Kidney (tissue), 14 donors: ENCODE results near the gene RNH1. TPM values are rescaled to one million over a fixed set of nuclear protein-coding genes. Genes with fewer than 3 reads are reported as not detected.
A peak's percentile ranks its signal among the peaks of the same experiment; 100 is the strongest.

Source experiments
- DNase-seq, 5 donors: peaks; one replicate each; pipeline ENCODE4 v3.0.0-alpha.2; 2013 to 2020
- FAIRE-seq: peaks from 2 replicates; lab custom pipeline; 2012; peaks lifted over from hg19 to GRCh38; lab: Jason Lieb, UNC
- H3K27ac ChIP-seq, 2 donors: one replicate each; pipeline ENCODE4 v1.7.0; 2013; ENCODE audit warnings: low read depth in 2 of 2, low read length in 2 of 2, inconsistent platforms in 1 of 2
- H3K27me3 ChIP-seq: one replicate; pipeline ENCODE4 v1.7.1; 2013; ENCODE audit warnings: low read length, inconsistent platforms; ENCODE audit not compliant: control insufficient read depth, insufficient read depth
- H3K36me3 ChIP-seq, 3 donors: one replicate each; pipeline versions ENCODE4 v1.7.0 to v1.7.1; 2013; ENCODE audit warnings: low read length in 3 of 3, control low read depth in 1 of 3, inconsistent platforms in 1 of 3; ENCODE audit not compliant: insufficient read depth in 3 of 3, control insufficient read depth in 2 of 3
- H3K4me1 ChIP-seq, 3 donors: one replicate each; pipeline versions ENCODE4 v1.7.0 to v1.7.1; 2013; ENCODE audit warnings: low read length in 3 of 3, inconsistent platforms in 1 of 3, low read depth in 1 of 3; ENCODE audit not compliant: control insufficient read depth in 2 of 3, insufficient read depth in 2 of 3
- H3K4me3 ChIP-seq, 3 donors: one replicate each; pipeline versions ENCODE4 v1.7.0 to v1.8.1; 2013; ENCODE audit warnings: low read length in 3 of 3, control low read depth in 1 of 3, inconsistent platforms in 1 of 3
- H3K9ac ChIP-seq, 3 donors: one replicate each; pipeline versions ENCODE4 v1.7.0 to v1.7.1; 2013; ENCODE audit warnings: low read length in 3 of 3, control low read depth in 1 of 3, inconsistent platforms in 1 of 3
- H3K9me3 ChIP-seq, 3 donors: one replicate each; pipeline versions ENCODE4 v1.7.0 to v1.7.1; 2013; ENCODE audit warnings: low read length in 3 of 3, control low read depth in 1 of 3, inconsistent platforms in 1 of 3; ENCODE audit not compliant: control insufficient read depth in 2 of 3, insufficient read depth in 1 of 3
- intact Hi-C: fragments of 100-400 bp; cut with DNase I; formaldehyde crosslinking; loops from one replicate; pipeline ENCODE4 v1.11.1; 2022
- polyA plus RNA-seq: library from polyadenylated mRNA; stranded (reverse); fragments of 350-450 nt; fragmentation: Illumina TruSeq; extraction: RNeasy Lipid Tissue Mini Kit (QIAGEN cat#74804); gene quantifications from one replicate; pipeline ENCODE4 v1.2.3, GENCODE V29; 2014; ENCODE audit warnings: low read depth, low replicate concordance; ENCODE audit not compliant: insufficient read depth
- total RNA-seq: library from RNA; stranded (reverse); fragmentation: NEBNext Ultra II Directional; extraction: Animal tissue kit (Norgen Biotek cat#: 25700); gene quantifications from one replicate; pipeline ENCODE4 v1.2.1, GENCODE V29; 2021
- TF ChIP-seq, protein P1 (sequence below): IDR thresholded peaks from 3 replicates; pipeline ENCODE4 v1.5.1; 2012; ENCODE audit warnings: mild to moderate bottlenecking, moderate library complexity, borderline replicate concordance; ENCODE audit not compliant: insufficient read depth; ENCODE audit errors: extremely low read depth
- donor health status: control.
- donor health status: control.
- donor health status: control.
- donor health status: control.
- donor health status: control.
- donor health status: DM: yes; HTN: yes; CAD: no.
- donor health status: Normal renal cell carcinoma (clear cell type).

Gene RNH1
- total and polyA plus RNA-seq, 2 donors from 2014 or later = 171 to 191 TPM

DNA sequence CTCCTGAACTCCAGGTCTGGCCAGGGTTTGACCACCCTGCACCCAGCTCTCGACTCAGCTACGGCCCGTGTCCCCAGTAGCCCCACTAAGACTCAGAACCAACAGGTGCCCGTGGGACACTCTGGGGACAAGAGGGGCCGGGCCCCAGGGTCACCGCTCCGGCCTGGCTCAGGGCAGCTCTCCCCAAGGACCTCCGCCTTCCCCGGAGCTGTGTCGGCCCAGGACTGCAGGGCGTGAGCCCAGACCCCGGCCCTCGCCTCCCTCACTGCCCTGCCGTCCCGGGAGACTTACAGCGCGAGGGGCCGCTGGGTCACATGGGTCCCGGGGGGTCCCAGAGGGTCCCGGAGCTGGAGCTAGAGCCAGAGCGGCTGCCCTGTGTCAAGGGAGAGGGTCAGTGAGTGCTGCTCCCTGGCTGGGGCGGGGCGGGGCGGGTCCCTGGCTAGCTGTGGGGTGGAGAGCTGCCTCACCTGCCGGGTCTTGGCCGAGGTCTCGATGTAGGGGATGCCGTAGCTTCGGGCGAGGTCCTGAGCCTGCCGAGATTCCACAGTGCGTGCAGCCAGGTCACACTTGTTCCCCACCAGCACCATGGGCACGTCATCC is 26.0 kb upstream of the RNH1 start:
- H3K9me3 ChIP-seq = no peaks in the 10 kb centered on the region
- FAIRE-seq (no peak), DNase-seq (peak in 2 of 5 donors; percentile 56 to 79)
- no peaks in the 10 kb centered on the region for H3K36me3 ChIP-seq
- H3K4me1 ChIP-seq = peaks cover 0 to 23% (median 4%) of the 10 kb centered on the region in 3 donors
- TF ChIP-seq, protein P1, sequence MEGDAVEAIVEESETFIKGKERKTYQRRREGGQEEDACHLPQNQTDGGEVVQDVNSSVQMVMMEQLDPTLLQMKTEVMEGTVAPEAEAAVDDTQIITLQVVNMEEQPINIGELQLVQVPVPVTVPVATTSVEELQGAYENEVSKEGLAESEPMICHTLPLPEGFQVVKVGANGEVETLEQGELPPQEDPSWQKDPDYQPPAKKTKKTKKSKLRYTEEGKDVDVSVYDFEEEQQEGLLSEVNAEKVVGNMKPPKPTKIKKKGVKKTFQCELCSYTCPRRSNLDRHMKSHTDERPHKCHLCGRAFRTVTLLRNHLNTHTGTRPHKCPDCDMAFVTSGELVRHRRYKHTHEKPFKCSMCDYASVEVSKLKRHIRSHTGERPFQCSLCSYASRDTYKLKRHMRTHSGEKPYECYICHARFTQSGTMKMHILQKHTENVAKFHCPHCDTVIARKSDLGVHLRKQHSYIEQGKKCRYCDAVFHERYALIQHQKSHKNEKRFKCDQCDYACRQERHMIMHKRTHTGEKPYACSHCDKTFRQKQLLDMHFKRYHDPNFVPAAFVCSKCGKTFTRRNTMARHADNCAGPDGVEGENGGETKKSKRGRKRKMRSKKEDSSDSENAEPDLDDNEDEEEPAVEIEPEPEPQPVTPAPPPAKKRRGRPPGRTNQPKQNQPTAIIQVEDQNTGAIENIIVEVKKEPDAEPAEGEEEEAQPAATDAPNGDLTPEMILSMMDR = no peak
- no peak overlapping the region for H3K27ac ChIP-seq
- H3K27me3 ChIP-seq = no peaks in the 10 kb centered on the region
- no peak overlapping the region for H3K4me3 ChIP-seq
- intact Hi-C loops = no loop called here
- no peak overlapping the region for H3K9ac ChIP-seq

DNA sequence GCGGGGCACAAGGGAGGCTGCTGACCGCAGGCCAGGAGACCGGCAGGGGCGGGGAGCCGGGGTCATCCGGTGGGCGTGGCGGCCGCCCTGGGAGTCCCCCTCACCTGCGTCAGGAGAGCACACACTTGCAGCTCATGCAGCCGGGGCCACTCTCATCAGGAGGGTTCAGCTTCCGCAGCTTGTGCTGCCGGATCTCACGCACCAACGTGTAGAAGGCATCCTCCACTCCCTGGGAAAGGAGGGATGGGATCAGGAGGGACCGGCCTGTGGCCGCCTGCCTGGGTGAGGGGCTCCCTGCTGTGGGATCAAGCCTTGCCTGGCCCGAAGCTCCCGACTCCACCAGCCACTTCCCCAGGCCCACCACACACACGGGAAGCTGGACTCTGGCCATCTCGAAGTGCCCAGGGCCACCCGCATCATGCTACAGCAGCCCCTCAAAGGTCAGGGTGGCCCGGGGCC is 25.5 kb upstream of the RNH1 start:
- intact Hi-C loops = no loop called here
- FAIRE-seq (no peak), DNase-seq (peak in 1 of 5 donors; percentile 45)
- no peaks in the 10 kb centered on the region for H3K27me3 ChIP-seq
- H3K9me3 ChIP-seq = no peaks in the 10 kb centered on the region
- no peak overlapping the region for H3K27ac ChIP-seq
- H3K4me3 ChIP-seq = no peak overlapping the region
- peaks cover 0 to 19% (median 4%) of the 10 kb centered on the region in 3 donors for H3K4me1 ChIP-seq
- no peak overlapping the region for H3K9ac ChIP-seq
- TF ChIP-seq, protein P1 = no peak
- H3K36me3 ChIP-seq = no peaks in the 10 kb centered on the region

DNA sequence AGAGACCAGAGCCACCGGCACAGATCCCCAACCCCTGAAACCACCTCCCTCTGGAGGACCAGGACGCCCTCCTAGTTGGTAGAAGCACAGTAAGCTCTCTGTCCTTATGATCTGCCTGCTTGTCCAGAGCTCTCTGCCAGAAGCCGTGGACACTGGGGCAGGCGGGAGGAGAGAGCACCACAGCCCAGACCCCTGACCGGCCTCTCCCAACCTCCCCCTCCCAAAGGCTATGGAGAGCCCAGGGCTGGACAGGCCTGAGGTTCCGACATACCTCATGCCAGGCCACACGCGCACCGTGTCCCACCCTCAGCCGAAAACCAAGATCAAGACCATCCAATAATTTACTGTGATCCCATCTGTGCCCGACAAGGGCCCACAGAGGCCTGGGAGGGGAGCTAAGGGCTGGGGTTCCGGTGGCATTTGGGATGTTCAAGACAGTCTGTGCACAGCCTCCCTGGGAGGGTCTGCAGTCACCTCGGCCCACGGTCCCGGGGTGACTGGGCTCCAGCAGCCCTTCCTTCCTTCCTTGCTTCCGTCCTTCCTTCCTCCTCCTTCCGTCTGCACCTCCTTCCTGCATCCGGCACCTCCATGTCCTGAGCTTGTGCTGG is 25.0 kb upstream of the RNH1 start:
- Histone ChIP-seq H3K9me3 (no peaks in the 10 kb centered on the region), H3K27ac (no peak overlapping the region), H3K27me3 (no peaks in the 10 kb centered on the region), H3K4me1 (peaks cover 0 to 14% (median 4%) of the 10 kb centered on the region in 3 donors), H3K9ac (no peak overlapping the region), H3K4me3 (no peak overlapping the region), H3K36me3 (no peaks in the 10 kb centered on the region)
- intact Hi-C loops = no loop called here
- FAIRE-seq (no peak), DNase-seq (no peak)
- TF ChIP-seq, protein P1 = no peak
